Effector CD4-positive, alpha-beta T cell (primary cell): ENCODE data around the gene DMKN.
A peak's percentile ranks its signal among the peaks of the same experiment; 100 is the strongest.

Source experiments
- DNase-seq: peaks from one replicate; pipeline ENCODE4 v3.0.0-alpha.2; 2020

The DMKN gene

DNA sequence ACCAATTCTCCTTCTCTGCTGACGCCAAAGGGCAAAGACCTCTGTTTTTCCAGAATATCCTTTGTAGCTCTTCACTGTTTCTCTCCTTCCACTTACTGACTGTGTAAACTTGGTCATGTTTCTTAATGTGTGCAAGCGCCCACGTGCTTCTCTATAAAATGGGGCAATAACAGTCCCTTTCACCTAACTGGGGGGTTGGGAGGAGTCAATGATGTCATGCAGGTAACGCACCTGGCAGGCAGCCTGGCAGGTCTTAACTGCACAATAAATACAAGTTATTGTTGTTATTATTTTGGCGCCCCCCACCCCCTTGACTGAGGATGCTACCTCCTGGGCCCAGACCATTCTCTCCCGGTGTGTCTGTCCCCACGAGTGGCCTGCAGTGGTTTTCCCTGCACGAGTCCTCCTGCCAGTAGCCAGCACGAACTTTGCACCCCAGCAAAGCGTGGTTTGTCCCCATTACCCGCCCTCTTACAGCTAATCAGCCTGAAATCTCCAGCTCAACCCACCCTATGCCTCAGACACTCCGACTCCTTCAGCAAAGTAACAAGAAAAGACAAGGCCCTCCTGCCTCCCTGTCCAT is 9.4 kb upstream of the DMKN start:
- no peak for DNase-seq

DNA sequence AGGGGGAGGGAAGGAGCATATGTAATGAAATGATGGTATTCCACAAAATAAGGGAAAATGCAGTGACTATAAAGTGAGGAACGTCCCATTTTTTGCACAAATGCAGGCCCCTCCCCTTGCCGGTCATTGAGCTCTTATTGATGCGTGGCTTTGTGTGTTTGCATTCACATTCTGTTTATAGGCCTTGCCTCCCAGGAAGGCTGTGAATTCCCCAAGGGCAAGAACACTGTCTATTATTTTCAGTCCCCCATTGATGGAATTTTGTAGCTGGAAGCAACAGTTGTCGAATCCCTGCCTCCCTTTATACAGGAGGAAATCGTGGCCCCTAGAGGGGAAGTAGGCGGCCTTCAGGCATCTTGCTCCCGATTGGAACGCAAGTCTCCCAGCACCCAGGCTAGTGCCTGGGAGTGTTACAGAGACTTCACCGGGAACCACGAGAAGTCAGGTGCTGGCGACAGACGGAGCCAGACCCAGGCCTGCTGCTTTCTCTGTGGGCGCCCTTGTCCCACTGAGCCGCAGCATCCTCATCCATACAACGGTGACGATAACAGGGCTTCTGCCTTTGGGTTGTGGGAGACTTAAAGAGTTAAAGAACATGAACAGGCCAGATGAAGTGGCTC is 7.8 kb upstream of the DMKN start:
- no peak for DNase-seq

DNA sequence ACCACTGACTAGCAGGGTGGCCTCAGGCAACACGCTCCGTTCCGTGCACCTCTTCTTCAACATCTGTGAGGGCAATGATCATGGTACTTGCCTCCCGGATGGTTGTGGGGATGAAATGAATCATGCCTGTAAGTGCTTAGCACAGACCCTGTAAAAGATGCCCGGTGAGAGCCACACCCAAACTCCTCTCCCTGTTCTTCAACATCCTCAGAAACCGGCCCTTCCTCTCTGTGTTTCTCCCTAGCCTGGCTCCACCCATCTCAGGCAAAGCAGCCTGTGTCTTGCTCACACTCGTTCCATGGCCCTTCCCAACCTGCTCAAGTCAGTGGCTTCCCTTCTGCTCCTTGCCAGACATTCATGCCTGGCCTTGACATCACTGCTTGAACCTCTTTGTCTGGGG is 5.8 kb upstream of the DMKN start:
- no peak for DNase-seq

DNA sequence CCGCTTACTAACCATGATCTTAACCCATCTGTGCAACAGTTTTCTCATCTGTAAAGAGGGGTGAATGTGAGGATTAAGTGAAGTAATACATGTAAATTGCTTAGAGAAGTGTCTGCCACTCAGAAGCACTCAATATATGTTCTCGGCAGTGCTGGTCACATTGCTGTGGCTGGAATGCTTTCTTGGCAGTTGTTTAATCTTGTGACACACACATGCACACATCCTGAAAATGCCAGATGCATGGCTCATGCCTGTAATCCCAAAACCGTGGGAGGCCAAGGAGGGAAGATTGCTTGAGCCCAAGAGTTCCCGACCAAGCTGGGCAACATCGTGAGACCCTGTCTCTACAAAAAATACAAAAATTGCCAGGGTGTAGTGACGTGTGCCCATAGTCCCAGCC is 4.9 kb upstream of the DMKN start:
- DNase-seq: no peak

DNA sequence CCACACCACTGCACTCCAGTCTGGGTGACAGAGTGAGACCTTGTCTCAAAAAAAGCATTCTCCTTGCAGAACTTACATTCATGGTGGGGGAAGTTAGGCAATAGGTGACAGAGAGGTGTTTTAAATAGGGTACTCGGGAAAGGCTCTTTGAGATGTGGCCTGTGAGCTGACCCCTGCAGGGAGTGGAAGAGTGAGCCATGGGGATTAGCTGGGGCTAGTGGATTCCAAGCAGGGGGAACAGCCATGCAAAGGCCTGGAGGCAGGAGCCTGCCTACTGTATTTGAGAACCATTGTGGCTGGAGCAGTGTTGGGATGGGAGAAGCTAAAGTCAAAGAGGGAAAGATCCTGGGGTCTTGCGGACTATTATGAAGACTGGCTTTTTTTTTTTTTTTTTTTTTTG is 3.9 kb upstream of the DMKN start:
- DNase-seq: no peak

DNA sequence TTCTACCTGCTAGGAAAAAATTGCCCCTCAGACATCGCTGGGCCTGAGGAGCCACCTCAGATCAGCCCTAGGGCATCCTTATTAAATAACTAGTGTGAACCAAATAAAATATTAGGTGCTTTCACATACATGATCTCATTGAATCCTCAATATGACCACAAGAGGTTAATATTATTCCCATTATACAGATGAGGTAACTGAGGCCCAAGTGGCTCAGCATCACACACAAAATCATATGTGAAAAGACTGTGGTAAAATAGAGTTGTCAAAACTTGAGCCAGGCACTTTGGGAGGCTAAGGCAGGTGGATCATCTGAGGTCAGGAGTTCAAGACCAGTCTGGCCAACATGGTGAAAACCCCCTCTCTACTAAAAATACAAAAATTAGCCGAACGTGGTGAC is 2.9 kb upstream of the DMKN start:
- DNase-seq: no peak

DNA sequence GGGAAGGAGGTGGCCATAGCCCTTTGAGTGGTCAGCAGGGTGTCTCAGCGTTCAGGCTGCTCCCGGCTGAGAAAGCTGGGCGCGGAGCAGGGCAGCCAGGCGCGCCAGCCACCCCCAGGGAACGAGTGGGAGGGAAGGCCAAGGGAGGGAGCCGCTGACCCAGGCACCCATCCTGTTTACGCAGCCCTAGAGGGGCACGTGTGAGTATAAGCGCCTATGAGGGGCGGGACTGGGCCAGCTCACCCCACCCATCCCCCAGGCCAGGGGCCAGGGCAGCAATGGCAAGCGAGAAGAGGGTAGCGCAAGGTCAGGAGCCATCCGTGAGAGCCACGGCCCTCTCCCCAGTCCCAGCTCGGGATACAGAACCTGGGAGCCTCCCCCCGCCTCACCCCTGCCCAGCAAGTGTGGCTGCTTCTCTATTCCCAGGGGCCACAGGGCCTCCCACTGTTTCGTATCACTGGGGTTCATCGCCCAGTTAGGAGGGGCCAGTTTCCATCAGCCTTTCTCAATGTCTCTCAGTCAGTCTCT is 897 bp upstream of the DMKN start:
- no peak for DNase-seq

DNA sequence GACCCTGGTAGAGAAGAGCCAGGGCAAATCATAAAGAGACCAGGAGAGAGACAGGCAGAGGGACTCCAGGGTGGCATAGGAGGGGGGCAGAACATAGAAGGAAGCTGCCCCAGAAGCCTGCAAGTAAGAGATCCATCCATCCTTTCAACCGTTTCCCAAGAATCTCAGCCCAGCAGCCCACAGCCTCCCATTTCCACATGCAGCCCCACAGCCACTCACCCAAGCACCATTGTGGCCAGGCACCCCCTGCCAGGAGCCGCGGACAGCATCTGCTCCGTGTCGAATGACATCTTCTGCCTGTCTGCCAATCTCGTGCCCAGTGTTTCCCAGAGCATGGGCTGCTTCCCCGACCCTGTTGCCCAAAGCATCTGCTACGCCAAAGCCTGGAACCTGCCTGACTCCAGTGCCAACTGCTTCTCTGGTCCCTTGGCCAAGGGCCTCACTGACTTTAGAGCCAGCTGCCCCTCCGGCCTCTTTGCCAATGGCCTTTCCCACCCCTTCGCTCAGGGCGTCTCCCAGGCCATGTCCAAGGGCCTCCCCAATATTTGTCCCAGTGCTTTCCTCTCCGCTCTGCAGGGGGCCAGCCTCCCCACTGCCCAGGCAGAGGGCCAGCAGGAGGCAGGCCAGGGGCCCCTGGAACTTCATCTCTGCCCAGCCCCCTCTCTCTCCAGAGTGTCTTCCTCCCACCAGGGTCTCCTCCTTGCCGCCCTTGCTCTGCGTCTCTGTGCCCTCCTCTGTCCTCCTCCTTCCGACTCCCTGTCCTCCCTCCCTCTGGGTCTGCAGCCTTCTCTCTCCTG is 420 bp downstream of the DMKN start:
- no peak for DNase-seq

DNA sequence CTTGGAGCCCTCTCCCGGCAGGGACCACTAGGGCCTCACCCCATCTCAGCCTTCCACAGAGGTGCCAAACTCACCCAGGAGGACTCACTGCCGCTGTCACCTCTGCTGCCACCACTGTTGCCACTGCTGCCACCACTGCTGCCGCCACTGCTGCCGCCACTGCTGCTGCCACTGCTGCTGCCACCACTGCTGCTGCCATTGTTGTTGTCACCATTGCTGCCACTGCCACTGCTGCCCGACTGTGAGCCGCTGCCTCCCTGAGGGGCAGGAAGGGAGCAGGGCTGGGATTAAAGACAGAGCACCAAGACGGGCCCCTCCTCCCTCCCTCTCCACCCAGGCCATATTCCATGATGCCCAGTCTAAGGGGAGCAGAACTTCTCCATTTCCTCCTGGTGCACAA is 2.1 kb downstream of the DMKN start:
- DNase-seq: no peak

DNA sequence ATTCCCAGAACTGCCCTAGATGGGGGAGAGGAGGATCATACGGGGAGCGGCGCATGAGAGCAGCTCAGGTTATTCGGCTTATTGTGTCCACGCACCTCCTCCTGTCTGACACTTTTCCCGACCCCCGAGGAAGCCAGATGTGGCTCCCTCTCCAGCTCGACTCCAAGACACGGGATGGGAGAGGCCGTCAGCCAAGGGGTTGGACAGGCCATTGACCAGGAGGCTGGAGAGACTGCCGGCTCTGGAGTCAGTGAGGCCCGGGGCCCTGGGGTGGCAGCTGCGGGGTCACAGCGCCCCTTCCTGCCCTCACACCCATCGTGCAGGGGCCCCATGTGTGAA is 2.9 kb downstream of the DMKN start:
- no peak for DNase-seq

DNA sequence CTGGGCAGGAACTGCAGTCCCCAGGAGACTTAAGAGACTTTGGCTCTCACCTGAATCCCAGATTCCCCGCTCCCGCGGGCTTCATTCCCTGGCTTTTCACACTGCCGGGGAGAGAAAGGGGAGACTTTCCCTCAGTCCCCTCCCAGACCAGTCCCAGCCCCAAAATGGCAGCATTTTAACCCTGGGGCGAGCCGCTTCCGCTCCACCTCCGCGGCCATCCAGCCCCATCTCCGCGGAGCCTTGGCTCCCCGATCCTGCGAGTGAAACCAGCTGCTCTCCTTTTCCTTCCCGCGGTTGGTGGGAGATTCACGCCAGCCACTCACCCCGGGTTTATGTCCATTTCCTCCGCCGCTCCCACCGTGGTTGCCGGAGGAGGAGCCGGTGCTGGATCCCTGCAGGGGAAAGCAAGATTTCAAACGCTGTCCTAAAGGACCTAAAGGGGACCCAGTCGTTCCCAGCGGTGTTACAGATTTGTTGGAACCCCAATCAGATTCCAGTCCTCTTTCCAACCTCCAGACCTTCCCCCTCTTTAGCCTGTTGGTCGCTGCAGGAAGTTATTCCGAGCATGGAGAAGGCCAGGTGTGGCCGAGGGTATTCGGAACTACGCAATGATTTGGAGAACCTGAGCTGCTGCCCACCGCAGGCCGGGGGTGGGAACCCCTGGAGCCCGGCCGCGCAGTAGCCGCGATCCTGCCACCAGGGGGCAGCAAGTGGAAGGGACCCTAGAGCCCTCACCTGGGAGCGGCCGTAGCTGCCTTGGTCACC is 3.4 kb downstream of the DMKN start:
- peak; percentile 70 for DNase-seq

DNA sequence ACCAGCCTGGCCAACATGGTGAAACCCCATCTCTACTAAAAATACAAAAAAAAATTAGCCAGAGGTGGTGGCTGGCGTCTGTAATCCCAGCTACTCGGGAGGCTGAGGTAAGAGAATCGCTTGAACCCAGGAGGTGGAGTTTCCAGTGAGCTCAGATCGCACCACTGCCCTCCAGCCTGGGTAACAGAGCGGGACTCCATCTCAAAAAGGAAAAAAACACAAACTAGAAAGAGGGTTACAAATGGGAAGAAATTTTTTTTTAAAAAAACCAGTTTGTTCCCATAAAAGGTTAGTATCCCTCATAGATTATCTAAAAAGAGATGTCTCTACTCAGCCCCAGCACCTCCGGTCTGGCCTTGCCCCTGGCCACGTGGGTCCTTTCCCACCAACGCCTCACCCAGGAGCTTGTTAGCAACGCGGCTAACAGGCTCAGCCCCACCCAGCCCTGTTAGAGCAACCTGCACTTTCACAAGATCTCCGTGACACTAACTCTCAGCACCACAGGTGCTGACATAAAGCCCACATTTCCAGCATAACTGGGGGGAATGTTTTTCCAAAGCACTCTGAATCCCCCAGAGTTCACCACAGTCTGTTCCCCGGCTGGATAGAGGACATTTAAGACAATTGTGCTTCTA is 4.3 kb downstream of the DMKN start:
- no peak for DNase-seq

DNA sequence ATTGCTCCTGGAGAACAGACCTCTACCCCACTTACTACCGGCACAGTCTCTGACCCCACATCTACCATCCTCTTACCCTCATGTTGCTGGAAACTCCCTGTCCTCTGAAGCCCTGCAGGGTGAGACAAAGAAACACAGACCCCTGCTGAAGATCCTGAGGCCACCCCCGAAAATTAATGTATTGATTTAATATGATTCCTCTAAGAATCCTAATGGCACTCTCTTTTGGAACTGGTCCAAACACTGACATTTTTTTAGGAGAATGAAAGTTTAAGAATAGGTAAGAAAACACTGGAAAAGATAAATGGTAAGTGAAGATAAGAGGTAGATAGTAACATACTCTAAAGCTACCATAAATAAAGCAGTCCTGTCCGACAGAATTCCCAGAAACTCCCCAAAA is 5.3 kb downstream of the DMKN start:
- no peak for DNase-seq

DNA sequence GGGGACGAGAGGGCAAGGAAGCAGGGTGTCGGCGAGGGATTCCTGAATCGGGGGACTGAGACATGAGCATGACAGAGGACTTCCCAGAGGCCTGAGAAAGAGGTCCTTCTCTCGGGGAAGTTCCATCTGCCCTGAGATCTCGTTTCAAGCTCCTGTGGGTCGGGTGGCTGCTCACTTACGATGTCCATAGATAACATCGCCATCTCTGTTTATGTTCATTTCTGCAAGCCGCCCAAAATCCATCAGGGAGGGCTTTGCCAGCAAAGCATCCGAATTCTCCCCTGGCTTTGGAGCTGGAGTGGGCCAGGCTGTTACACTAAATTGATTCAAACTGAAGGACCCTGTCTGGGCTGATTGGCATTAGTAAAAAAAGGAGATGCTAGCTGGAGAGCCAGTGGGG is 5.9 kb downstream of the DMKN start:
- DNase-seq: no peak

DNA sequence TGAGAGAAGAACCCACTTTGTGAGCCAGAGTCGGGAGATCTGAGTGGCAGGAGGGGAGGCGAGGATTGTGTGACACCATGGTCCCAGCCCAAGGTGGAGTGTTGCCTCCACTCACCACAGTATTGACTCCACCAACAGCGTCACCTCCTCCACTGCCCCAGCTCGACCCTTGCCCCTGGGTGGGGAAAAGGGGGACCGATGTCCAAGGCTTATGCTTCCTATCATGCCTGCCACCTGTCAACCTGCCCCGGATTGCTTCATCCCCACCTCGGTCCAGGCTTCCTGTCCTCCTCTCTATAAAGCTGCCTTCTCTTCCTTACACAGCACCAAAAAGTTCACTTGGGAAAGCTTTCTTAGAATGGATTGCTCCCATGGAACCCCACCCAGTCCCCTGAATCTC is 7.4 kb downstream of the DMKN start:
- DNase-seq: no peak

DNA sequence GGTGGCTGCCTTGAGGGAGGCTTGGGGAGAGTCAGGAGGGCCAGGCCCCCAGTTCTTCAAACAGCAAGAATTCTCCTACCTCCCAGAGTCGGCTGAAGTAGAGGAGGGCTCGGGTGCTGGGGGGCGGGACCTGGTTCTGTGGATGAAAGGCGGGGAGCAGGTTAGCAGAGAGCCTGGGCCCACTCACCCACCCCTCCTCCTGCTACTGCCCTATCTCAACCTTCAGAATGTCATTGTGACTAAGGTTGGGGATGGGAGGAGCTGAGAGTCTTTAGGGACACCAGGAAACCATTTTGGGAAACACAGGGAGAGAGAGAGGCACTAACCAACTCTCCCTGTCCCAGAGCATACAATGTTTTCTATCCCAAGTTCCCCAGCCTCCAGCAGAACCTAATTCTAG is 10.7 kb downstream of the DMKN start:
- DNase-seq: no peak

DNA sequence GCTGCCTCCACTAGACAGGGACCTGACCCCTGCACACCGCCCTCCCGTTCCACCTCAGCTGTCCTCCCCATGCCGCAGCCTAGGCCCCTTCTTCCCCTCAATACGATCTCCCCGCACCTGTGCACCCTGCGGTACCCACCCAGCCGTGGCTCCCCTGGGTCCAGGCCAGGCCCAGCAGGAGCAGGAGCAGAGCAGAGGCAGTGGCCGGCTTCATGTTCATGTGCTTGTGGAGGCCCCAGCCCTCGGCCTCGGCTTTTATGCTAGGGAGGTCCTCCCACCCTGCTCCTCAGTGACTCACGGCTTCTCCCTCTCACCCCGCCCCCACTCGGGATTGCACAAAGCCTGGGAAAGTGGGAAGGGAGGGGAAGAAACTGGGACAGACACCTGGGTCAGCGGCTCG is 11.8 kb downstream of the DMKN start:
- no peak for DNase-seq

DNA sequence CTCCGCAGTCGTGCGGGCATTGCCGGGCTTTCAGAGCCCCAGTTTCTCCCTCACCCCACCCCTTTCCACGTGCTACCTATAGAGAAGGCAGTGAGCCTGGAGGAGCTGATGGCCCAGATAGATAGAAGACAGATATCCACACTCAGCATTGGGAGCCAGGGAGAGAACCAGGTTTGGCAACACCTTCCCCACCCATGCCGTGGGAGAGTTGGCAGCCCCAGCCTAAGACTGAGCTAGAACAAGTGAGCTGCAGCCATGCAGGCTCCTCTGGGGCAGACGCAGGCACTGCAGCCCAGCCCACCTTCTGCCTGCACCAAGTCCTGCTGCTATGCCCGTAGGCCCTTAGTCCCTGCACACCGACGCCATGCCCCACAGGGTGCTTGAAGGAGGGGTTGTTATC is 12.8 kb downstream of the DMKN start:
- DNase-seq: no peak

DNA sequence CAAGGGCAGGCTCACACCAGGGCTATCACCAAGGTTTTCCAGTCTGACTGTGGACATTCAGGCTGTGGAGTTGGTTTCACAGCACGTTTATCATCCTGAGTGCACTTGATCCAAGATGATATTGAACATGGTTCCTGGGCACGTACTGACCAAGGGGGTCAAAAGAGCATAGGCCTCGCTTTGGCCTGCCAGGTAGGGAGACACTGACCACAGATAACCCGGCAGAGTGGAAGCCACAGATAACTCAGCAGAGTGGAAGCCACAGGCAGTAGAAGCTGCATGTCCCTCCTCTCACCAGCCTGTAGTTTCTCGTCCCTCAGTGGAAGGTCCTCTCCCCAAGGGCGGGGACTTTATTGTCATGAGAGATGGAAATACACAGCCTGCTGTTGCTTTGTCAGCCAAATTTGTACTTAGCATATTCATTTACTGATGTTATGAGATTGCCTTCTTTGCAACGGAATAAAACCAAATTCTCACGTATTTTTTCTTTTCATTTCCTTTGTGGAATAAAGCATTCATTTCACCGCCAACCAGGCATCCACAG is 14.4 kb downstream of the DMKN start:
- no peak for DNase-seq

DNA sequence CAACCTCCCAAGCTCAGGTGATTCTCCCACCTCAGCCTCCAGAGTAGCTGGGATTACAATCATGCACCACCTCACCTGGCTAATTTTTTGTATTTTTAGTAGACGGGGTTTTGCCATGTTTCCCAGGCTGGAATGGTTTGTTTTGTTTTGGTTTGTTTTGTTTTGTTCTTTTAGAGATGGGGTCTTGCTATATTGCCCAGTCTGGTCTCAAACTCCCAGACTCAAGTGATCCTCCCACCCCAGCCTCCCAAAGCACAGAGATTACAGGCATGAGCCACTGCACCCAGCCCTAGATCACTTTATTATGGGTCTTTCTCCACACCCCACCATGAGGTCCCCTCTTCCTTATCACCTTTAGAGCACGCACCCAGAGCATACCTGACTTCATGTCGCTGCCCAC is 15.2 kb downstream of the DMKN start:
- DNase-seq: no peak

DNA sequence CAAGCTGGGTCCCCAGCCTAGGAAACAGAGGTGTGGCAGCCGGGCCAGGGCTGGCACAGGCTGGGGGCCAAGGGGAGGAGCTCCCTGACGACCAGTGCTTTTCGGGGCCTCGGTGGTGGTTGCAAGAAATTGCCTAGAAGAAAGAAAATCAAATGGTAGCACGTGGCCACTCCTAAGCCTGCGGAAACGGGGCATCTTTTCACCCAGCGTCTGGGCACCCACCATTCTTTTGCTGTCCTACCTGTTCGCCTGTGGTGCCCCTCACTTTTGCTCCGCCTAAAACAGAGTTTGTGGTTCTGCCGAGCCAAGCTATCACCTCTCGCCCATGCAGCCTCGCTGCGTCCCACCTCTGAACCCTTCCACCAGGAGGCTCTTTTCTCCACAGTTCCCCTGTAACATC is 16.0 kb downstream of the DMKN start:
- DNase-seq: no peak

DNA sequence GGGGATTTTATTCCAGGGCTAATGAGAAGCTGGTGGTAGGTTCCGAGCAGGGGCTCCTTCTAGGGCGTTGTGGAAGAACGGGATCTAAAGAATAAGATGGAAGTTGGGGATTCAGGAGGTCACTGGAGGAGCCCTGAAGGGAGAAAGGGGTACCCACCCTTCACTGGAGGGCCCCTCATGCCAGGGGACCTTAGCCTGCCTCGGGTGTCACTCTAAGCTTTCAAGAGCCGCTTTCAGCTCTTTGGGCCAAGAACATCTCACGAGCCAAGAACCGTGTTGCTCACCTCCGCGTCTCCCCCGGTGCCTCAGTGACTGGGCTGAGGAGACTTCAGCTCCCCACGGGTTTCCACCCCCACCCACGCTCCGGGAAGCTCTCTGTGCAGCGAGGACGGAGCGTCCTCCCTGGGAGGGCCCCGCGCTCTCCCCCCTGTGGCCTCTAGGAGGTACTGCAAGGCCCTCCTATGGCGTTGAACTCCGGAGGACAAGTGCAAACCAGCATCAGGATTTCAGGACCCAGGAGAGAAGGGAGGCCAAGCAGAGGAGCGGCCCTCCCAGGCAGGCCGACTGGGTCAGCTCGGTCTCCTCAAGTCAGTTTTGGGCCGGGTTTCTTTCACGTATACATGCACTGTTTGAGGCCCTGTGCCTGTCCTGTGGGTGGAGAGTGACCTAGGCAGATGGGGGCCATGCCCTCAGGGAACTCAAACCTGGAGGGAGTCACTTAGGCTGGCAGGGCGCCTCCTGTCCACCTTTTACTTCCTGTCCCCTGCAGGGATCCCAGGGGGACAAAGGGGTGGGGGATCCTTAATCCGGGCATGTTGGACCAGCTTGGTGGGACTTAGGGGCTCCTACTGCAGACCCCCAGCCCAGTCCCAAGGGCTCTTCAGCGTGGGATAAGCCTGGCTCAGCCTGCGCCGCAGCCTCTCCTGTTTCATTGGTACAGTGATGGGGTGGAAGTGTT is 18.1 kb downstream of the DMKN start:
- DNase-seq: peak; percentile 51
